ENCODE results near the gene LRRK1. TPM values are rescaled to one million over a fixed set of nuclear protein-coding genes. Genes with fewer than 3 reads are reported as not detected.

The LRRK1 gene
- total RNA-seq, 4 donors from 2014 or later = 9.4 to 35.5 (median 16.9) TPM

DNA sequence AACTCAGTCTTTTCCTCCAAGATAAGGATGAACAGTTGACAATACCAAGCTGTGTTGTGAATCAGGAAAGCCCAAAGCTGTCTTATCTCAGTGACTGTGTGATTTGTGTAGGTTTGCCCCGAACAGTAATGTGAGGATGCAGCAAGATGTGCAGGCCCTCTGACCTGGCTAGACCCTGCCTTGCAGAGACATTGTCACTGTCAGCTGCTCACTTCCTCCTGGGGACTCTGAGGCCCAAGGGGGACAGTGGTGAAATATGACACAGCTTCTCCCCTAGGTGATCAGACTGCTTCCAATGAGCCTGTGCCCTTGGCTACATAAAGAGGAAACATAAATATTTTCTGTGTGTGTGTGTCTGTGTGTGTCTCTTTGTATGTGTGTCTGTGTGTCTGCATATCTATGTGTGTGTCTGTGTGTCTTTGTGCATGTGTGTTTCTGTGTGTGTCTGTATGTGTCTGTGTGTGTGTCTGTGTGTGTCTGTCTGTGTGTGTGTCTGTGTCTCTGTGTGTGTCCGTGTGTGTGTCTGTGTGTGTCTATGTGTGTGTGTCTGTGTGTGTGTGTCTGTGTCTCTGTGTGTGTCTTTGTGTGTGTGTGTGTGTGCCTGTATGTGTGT lies 21.7 kb downstream of the LRRK1 start:
- ATAC-seq (ENCODE audit: low FRiP score) (no peak), DNase-seq (ENCODE audit: low spot score) (no peak)
- TF ChIP-seq CTCF (IDR thresholded peaks at IDR 0.05) = no peak

DNA sequence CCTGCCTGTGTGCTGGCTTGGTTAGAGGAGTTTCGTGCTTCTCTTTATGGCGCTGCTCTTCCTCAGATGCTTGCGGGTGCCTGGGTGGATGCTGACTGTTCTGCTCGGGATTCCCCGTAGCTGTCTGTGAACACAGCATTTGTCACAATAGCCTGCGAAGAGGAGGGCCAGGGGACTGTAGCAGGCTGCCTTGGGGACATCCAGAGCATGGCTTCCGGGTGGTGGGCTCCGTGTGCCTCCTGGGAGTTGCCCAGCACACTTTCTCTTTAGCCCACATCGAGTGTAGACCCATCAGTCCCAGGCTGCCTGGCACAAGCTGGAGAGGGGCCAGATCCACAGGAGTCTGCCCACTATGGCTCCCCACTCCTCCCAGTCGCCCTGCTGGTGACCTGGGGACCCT lies 22.4 kb downstream of the LRRK1 start:
- DNase-seq (ENCODE audit: low spot score) (no peak), ATAC-seq (ENCODE audit: low FRiP score) (no peak)
- TF ChIP-seq CTCF (IDR thresholded peaks at IDR 0.05) = no peak

DNA sequence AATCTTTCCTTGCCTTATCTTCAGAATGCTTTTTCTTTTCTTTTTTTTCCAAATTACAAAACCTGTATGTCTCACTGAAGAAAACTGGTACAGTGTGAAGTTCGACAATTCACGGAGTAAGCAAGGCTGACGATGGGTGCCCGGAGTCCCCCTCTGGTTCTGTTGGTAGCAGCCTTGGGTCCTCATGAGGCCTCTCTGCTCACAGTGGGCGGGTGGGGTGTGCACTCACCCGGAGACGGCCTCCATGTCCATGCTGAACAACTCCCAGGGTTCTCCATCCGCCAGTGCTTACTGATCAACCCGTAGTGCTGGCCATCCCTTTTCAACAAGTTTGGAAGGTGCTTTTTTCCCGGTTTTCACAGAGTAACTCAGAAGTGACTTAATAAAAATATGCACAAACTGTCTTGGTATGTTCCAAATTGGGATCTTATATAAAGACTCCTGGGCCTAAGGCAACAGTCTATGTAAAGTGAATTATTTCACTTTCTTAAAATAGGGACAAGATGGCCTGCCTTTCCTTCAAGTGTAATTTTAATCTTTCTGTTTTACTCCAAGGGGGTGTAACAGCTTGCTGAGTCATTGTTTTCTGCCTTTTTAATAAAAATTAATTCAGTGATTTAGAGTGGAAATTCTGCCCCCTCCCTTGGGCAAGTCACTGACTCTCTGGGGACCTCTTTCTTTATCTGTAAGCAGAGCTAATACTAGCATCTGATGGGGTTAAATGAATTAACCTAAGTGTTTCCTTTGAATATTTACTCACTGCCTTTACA lies 23.7 kb downstream of the LRRK1 start:
- no peak for DNase-seq (ENCODE audit: low spot score)
- ATAC-seq (ENCODE audit: low FRiP score) = no peak
- TF ChIP-seq CTCF (IDR thresholded peaks at IDR 0.05) = no peak

- TF ChIP-seq CTCF (IDR thresholded peaks at IDR 0.05) = no peak
- ATAC-seq (ENCODE audit: low FRiP score) = no peak
- no peak for DNase-seq (ENCODE audit: low spot score)
These were observed 25.2 kb downstream of the LRRK1 start for GRCh38 chr15:100944244-100944895.

DNA sequence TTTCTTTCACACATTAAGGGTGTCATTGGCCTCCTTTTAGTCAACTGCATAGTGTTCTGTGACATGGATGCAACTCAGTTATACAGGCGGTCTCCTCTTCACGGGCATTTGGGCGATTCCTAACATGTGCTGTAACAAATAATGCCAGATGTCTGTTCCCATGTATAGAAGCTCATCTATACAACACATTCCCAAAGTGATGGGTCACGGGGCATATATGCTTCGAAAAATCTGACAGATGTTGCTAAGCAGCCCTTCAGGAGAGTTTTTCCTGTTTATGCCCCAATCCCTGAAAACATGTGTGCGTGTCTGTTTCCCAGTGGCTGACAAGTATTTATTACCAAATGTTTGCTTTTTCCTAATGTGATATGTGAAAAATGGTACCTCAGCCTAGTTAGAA lies 25.8 kb downstream of the LRRK1 start:
- no peak for TF ChIP-seq CTCF (IDR thresholded peaks at IDR 0.05)
- no peak for ATAC-seq (ENCODE audit: low FRiP score)

GRCh38 chr15:100947760-100948429 lies 28.7 kb downstream of the LRRK1 start:
- no peak for TF ChIP-seq CTCF (IDR thresholded peaks at IDR 0.05)
- DNase-seq (ENCODE audit: low spot score) (no peak), ATAC-seq (ENCODE audit: low FRiP score) (no peak)

More for the DNA sequence above, 25.8 kb downstream of the LRRK1 start:
- DNase-seq (ENCODE audit: low spot score) = no peak
